Sigmoid colon (tissue), 4 donors: ENCODE measurements around the gene VDR.

Experiments used
- CTCF ChIP-seq, 4 experiments: fragments of 450-650 bp in 3 of 4; fragments of 200-600 bp in 1 of 4; IDR thresholded peaks; one replicate each; pipeline ENCODE4 v1.5.1; 2016 to 2019; ENCODE audit warnings: antibody characterized with exemption in 4 of 4, mild to moderate bottlenecking in 3 of 4, moderate library complexity in 2 of 4
- EP300 ChIP-seq, 4 donors: sonication (generic); formaldehyde crosslinking; IDR thresholded peaks; one replicate each; pipeline ENCODE4 v1.6.1; 2017; ENCODE audit warnings: antibody characterized with exemption in 4 of 4
- POLR2A ChIP-seq, 2 donors: fragments of 450-650 bp; IDR thresholded peaks; one replicate each; pipeline ENCODE4 v1.6.1; 2016; ENCODE audit warnings: antibody characterized with exemption in 2 of 2, mild to moderate bottlenecking in 2 of 2, moderate library complexity in 2 of 2

DNA sequence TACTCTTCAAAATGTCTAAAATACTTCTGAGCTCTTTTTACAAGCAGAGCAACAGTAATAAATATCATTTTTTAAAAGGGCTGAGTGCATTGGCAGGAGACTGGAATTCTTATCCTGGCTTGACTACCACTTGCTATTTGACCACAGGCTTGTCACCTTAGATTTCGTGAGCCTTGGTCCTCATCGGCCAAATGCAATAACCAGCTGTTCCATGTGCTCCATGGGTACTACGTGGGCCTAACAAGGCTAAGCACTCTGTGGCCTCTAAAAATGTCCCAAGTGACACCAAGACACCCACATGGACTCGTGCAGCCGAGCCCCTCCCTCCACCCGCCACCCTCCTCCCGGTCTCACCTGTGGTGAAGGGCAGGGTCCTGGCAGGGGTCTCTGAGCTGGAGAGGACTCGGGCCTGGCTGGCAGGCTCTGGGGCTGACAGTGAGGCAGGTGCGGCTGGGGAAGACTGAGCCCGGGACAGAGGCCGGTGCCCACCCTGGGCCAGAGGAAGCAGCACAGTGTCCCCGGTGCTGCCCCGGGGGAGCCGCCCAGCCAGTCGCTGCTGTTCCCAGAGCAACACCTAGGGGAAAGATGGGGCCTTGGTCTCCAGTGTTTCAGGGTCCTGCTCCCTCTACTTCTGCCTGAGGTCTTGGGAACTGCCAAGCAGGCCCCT, 111.6 kb downstream of the VDR start:
- TF ChIP-seq POLR2A (IDR thresholded peaks at IDR 0.05) (no peak), CTCF (IDR thresholded peaks at IDR 0.05) (no peak), EP300 (IDR thresholded peaks at IDR 0.05) (no peak)
